Effector CD8-positive, alpha-beta T cell (primary cell): ENCODE results near the gene QPCT.
"Not testable (repeated sequence)": the region's sequence is repeated elsewhere in the genome, so short reads cannot be mapped to it uniquely, and the experiment has no call there.

Experiments
- DNase-seq: peaks from one replicate; lab custom pipeline; 2025; lab: John Stamatoyannopoulos, UW

QPCT gene

GRCh38 chr2:37358466-37358865, 14.0 kb downstream of the QPCT start:
- no peak for DNase-seq

- DNase-seq: no peak
These were observed 16.9 kb downstream of the QPCT start for GRCh38 chr2:37361216-37361815.

GRCh38 chr2:37361994-37362698, 17.7 kb downstream of the QPCT start:
- no peak for DNase-seq

GRCh38 chr2:37364351-37364750, 19.9 kb downstream of the QPCT start:
- no peak for DNase-seq

- DNase-seq: no peak
These were observed 21.2 kb downstream of the QPCT start for GRCh38 chr2:37365669-37366068.

- DNase-seq: no peak
These were observed 22.3 kb downstream of the QPCT start for GRCh38 chr2:37366773-37367172.

- no peak for DNase-seq
These were observed 22.9 kb downstream of the QPCT start for GRCh38 chr2:37367310-37367709.

GRCh38 chr2:37367984-37368383, 23.6 kb downstream of the QPCT start:
- no peak for DNase-seq

GRCh38 chr2:37370666-37371065, 26.2 kb downstream of the QPCT start:
- no peak for DNase-seq

- no peak for DNase-seq
These were observed 27.6 kb downstream of the QPCT start for GRCh38 chr2:37372000-37372399.

GRCh38 chr2:37375741-37376288, 31.4 kb downstream of the QPCT start:
- DNase-seq: no peak

- DNase-seq: no peak
These were observed 32.2 kb downstream of the QPCT start for GRCh38 chr2:37376421-37377186.

GRCh38 chr2:37377187-37377532, 32.7 kb downstream of the QPCT start:
- no peak for DNase-seq

- DNase-seq: no peak
These were observed 34.0 kb downstream of the QPCT start for GRCh38 chr2:37378411-37378810.

- no peak for DNase-seq
These were observed 35.5 kb downstream of the QPCT start for GRCh38 chr2:37379881-37380296.

GRCh38 chr2:37380787-37381186, 36.4 kb downstream of the QPCT start:
- DNase-seq: not testable (repeated sequence)

- not testable (repeated sequence) for DNase-seq
These were observed 39.8 kb downstream of the QPCT start for GRCh38 chr2:37384261-37384660.

GRCh38 chr2:37387148-37387835, 42.9 kb downstream of the QPCT start:
- no peak for DNase-seq

- no peak for DNase-seq
These were observed 43.6 kb downstream of the QPCT start for GRCh38 chr2:37388074-37388473.

GRCh38 chr2:37389395-37389794, 45.0 kb downstream of the QPCT start:
- no peak for DNase-seq

- peak; percentile 6 for DNase-seq
These were observed 45.7 kb downstream of the QPCT start for GRCh38 chr2:37389989-37390765.
